K562 (cell line): ENCODE results near the gene KLK1. TPM values are rescaled to one million over a fixed set of nuclear protein-coding genes. Genes with fewer than 3 reads are reported as not detected.
A peak's percentile ranks its signal among the peaks of the same experiment; 100 is the strongest.

Source experiments
- ATAC-seq: fragments of 200-7000 bp; cut with Tn5 transposase; 3 replicates; pipeline ENCODE4 v1.9.1; 2020; ENCODE audit warnings: moderate library complexity
- BruUV-seq: library from RNA; stranded (reverse); fragments of 400-500 nt; replicated peaks from 2 replicates; lab custom pipeline; 2021; lab: Mats Ljungman, UMichigan
- CTCF ChIA-PET: fragments of 300-600 bp; formaldehyde crosslinking; extraction: SDS; loops from one replicate; lab custom pipeline; 2021; ENCODE audit warnings: low intra/inter-chr PET ratio; lab: Yijun Ruan, JAX
- POLR2A ChIA-PET: fragments of 300-600, 350-650 bp; sonication (Branson Sonifier 250); formaldehyde crosslinking; extraction: SDS; loops from one replicate; lab custom pipeline; 2021; ENCODE audit warnings: antibody characterized with exemption, inconsistent platforms; lab: Yijun Ruan, JAX
- DNase-seq, 4 experiments: peaks; one replicate each; pipeline versions ENCODE4 v3.0.0 to v3.0.0-alpha.2; 2011 to 2018; ENCODE audit warnings: low spot score in 3 of 4, mixed read lengths in 3 of 4; ENCODE audit errors: extremely low read depth in 1 of 4
- FAIRE-seq: peaks from 2 replicates; lab custom pipeline; 2011; peaks lifted over from hg19 to GRCh38; lab: Jason Lieb, UNC
- H2AFZ ChIP-seq: 2 replicates; pipeline ENCODE4 v1.6.0; 2011; ENCODE audit warnings: low read depth, low read length, control low read depth, inconsistent platforms
- H3K27ac ChIP-seq: fragments of 200-600 bp; 3 replicates; pipeline ENCODE4 v1.8.0; 2011; ENCODE audit warnings: low read depth, mild to moderate bottlenecking, control low read depth, inconsistent platforms, low read length, moderate library complexity, mixed read lengths; ENCODE audit errors: extremely low read depth
- H3K27me3 ChIP-seq, 2 experiments: fragments of 300-600 bp in 1 of 2; 2 replicates in 1 of 2; 3 replicates in 1 of 2; pipeline versions ENCODE4 v1.6.0 to v1.8.0; 2011; ENCODE audit warnings: inconsistent platforms in 2 of 2, low read length in 2 of 2, mild to moderate bottlenecking in 1 of 2, mixed read lengths in 1 of 2, moderate library complexity in 1 of 2; ENCODE audit not compliant: control insufficient read depth in 2 of 2, insufficient read depth in 2 of 2
- H3K36me3 ChIP-seq: fragments of 300-600 bp; 3 replicates; pipeline ENCODE4 v1.8.0; 2011; ENCODE audit warnings: mild to moderate bottlenecking, low read length, inconsistent platforms; ENCODE audit not compliant: control insufficient read depth, insufficient read depth
- H3K4me1 ChIP-seq, 2 experiments: fragments of 200-600 bp in 1 of 2; replicated peaks in 1 of 2; 2 replicates in 1 of 2; 3 replicates in 1 of 2; pipeline versions ENCODE4 v1.5.1 to v1.8.0; 2011; ENCODE audit warnings: inconsistent platforms in 2 of 2, low read length in 2 of 2, mild to moderate bottlenecking in 1 of 2, mixed read lengths in 1 of 2, moderate library complexity in 1 of 2; ENCODE audit not compliant: control insufficient read depth in 2 of 2, insufficient read depth in 2 of 2
- H3K4me2 ChIP-seq: 2 replicates; pipeline ENCODE4 v1.6.1; 2011; ENCODE audit warnings: low read length, control low read depth, inconsistent platforms, mixed read lengths; ENCODE audit not compliant: insufficient read depth
- H3K4me3 ChIP-seq: fragments of 200-600 bp; sonication (generic), shearing (Covaris generic); 2 replicates; pipeline ENCODE4 v1.5.1; 2016; ENCODE audit warnings: control low read depth, inconsistent platforms
- H3K79me2 ChIP-seq: fragments of 200-600 bp; 3 replicates; pipeline ENCODE4 v1.8.0; 2011; ENCODE audit warnings: low read length, inconsistent platforms; ENCODE audit not compliant: control insufficient read depth, insufficient read depth
- H3K9ac ChIP-seq, 2 experiments: 2 replicates each; pipeline versions ENCODE4 v1.6.0 to v1.6.1; 2011; ENCODE audit warnings: low read depth in 2 of 2, low read length in 2 of 2, control low read depth in 1 of 2, inconsistent platforms in 1 of 2, mild to moderate bottlenecking in 1 of 2, mixed read lengths in 1 of 2; ENCODE audit not compliant: insufficient read depth in 1 of 2
- H3K9me1 ChIP-seq: one replicate; pipeline ENCODE4 v1.6.0; 2011; ENCODE audit warnings: inconsistent platforms, mild to moderate bottlenecking, low read length, moderate library complexity; ENCODE audit not compliant: control insufficient read depth, insufficient read depth
- H3K9me3 ChIP-seq: replicated peaks from 2 replicates; pipeline ENCODE4 v1.5.1; 2011; ENCODE audit warnings: low read depth, low read length, inconsistent platforms; ENCODE audit not compliant: control insufficient read depth, insufficient read depth
- H4K20me1 ChIP-seq: replicated peaks from 2 replicates; pipeline ENCODE4 v1.6.1; 2011; ENCODE audit warnings: low read length, inconsistent platforms, mixed read lengths; ENCODE audit not compliant: control insufficient read depth, insufficient read depth
- HLTF ChIP-seq: fragments of 450-650 bp; IDR thresholded peaks from 2 replicates; pipeline ENCODE4 v1.6.1; 2016
- NCOA6 ChIP-seq: fragments of 450-650 bp; IDR thresholded peaks from 2 replicates; pipeline ENCODE4 v1.6.1; 2017; ENCODE audit warnings: mild to moderate bottlenecking
- NFATC3 ChIP-seq: fragments of 450-650 bp; IDR thresholded peaks from 2 replicates; pipeline ENCODE4 v1.6.1; 2017; ENCODE audit warnings: mild to moderate bottlenecking
- NFRKB ChIP-seq: fragments of 450-650 bp; IDR thresholded peaks from 2 replicates; pipeline ENCODE4 v1.6.1; 2016; ENCODE audit warnings: low read depth
- OTX1 ChIP-seq: fragments of 450-650 bp; formaldehyde crosslinking; IDR thresholded peaks from 2 replicates; pipeline ENCODE4 v1.4.0; 2022; ENCODE audit warnings: mild to moderate bottlenecking
- TCF3 ChIP-seq: sonication (generic); formaldehyde crosslinking; IDR thresholded peaks from 2 replicates; pipeline ENCODE4 v1.4.0; 2020; ENCODE audit warnings: mild to moderate bottlenecking, missing genetic modification reagents
- ZNF717 ChIP-seq: fragments of 250-450 bp; sonication (Bioruptor Pico); IDR thresholded peaks from 2 replicates; pipeline ENCODE4 v1.5.0; 2021
- WGBS: fragments of 100-300 bp; shearing (Covaris generic); methylation state at CpG from one replicate; pipeline ENCODE4 v1.1.6; 2016; ENCODE audit warnings: low coverage, mixed read lengths; ENCODE audit not compliant: insufficient coverage; ENCODE audit errors: missing lambda C conversion rate; 5-methylcytosine and 5-hydroxymethylcytosine counted together
- in situ Hi-C: fragments of 300-500 bp; cut with MboI; formaldehyde crosslinking; loops from 4 replicates; pipeline ENCODE4 v1.15.0; 2018; ENCODE audit warnings: inconsistent platforms, mixed read lengths
- intact Hi-C: fragments of 100-400 bp; cut with micrococcal nuclease; formaldehyde crosslinking; loops from 2 replicates; pipeline ENCODE4 v1.14.2; 2022
- polyA plus RNA-seq, 8 experiments: library from polyadenylated mRNA; depleted of rRNA in 4 of 8; stranded (reverse) in 5 of 8; unstranded in 3 of 8; fragments of >200 nt; fragmentation: Nextera tagmentation in 2 of 8; fragmentation: Illumina TruSeq in 1 of 8; extraction: Ambion mirVana in 2 of 8; extraction: Trizol in 1 of 8; gene quantifications; 2 replicates each; pipeline versions ENCODE4 v1.2.1 to v1.2.3, GENCODE V29; 2011 to 2014; ENCODE audit warnings: inconsistent platforms in 1 of 8, missing spikeins in 1 of 8
- total RNA-seq, 7 experiments: library from RNA; depleted of rRNA in 6 of 7; stranded (reverse); fragments of >200 nt in 6 of 7; fragmentation: Illumina TruSeq in 2 of 7; extraction: Trizol in 2 of 7; gene quantifications; 2 replicates each; pipeline versions ENCODE4 v1.2.1 to v1.2.3, GENCODE V29; 2011 to 2021; ENCODE audit warnings: low replicate concordance in 1 of 7
- TF ChIP-seq, protein P1 (sequence below): fragments of 450-650 bp; formaldehyde crosslinking; IDR thresholded peaks from 2 replicates; pipeline ENCODE4 v1.4.0; 2022; ENCODE audit warnings: missing genetic modification characterization
- TF ChIP-seq, protein P2 (sequence below): IDR thresholded peaks from 2 replicates; pipeline ENCODE4 v1.6.1; 2016; ENCODE audit warnings: missing genetic modification characterization, missing compliant biosample characterization

Gene KLK1
- total and polyA plus RNA-seq, 9 of the 15 experiments (the other 6 are each of a cell fraction or from before 2014, with no cell fraction given): 0.87 to 15.4 (median 9.1) TPM

DNA sequence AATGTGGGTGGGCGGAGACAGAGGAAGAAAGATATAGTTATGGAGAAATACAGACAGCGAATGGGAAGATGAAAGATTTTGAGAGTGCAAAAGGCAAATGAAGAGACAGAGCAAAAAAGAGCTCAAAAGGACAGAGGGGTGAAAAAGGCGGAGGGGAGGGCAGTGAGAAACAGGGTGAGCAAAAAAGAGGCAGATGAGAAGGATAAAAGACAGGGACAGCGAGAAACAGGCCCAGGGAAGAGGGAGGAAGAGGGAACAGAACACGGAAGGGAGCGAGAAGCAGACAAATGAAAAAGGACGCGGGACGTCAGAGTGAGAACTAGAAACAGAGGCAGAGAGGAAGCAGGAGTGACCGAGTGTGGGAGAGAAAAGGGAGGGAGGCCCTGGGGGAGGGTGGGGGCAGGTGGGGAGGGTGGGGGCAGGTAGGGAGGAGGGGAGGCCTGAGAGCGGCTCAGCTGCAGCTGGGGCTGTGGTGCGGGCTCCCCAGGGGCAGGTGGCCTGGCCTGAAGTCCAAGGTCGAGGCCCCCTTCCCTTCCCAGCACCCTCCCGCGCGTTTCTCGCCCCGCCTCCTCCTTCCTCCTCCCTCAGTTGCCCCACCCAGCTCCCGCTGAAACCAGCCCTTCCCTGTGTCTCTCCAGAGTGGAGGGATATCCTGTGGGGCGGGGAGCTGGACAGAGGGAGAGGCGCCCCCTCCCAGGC, 2.9 kb downstream of the KLK1 start:
- DNase-seq (peak; percentile 78 to 87 (median 85)), ATAC-seq (peak; percentile 57), FAIRE-seq (peak; percentile 69)
- Histone ChIP-seq H3K9me3 (no peaks in the 10 kb centered on the region), H3K4me1 (peaks cover 57 to 77% of the 10 kb centered on the region in 2 experiments), H3K9ac (peak overlapping the region; percentile 66 to 83; a peak in 3 of 4 replicates), H2AFZ (peak overlapping the region; percentile 92), H3K4me2 (peak overlapping the region; percentile 79), H3K79me2 (0 out of 3 replicates have a peak, but pooled peaks cover 6% of the 10 kb centered on the region), H3K4me3 (peak overlapping the region; percentile 25; the same call in 1 of the 2 replicates), H3K36me3 (no peaks in the 10 kb centered on the region), H3K27ac (peak overlapping the region; percentile 74), H3K27me3 (no peaks in the 10 kb centered on the region), H4K20me1 (no peaks in the 10 kb centered on the region), H3K9me1 (peaks cover 2% of the 10 kb centered on the region)
- 4% methylated on average over 9 of the region's 21 CpGs for WGBS
- in situ Hi-C loops: no loop called here
- POLR2A ChIA-PET: interaction anchor here (0.6 to 8.6 kb wide), 9 partner anchors 9 to 89 kb away, joined by 3 to 70 read pairs (median 3); partner anchors contain the start of gene KLK15
- intact Hi-C loops: no loop called here
- no TSS peak for BruUV-seq
- CTCF ChIA-PET: no interaction called here
- 0 out of 2 replicates have a peak, but pooled peaks have one; percentile 61 for TF ChIP-seq NFRKB
- no peak for TF ChIP-seq TCF3 (CRISPR knock-in tag)
- peak; percentile 51; the same call in 1 of the 2 replicates for TF ChIP-seq OTX1
- TF ChIP-seq NCOA6: no peak
- 0 out of 2 replicates have a peak, but pooled peaks have one; percentile 33 for TF ChIP-seq NFATC3
- TF ChIP-seq, protein P1, sequence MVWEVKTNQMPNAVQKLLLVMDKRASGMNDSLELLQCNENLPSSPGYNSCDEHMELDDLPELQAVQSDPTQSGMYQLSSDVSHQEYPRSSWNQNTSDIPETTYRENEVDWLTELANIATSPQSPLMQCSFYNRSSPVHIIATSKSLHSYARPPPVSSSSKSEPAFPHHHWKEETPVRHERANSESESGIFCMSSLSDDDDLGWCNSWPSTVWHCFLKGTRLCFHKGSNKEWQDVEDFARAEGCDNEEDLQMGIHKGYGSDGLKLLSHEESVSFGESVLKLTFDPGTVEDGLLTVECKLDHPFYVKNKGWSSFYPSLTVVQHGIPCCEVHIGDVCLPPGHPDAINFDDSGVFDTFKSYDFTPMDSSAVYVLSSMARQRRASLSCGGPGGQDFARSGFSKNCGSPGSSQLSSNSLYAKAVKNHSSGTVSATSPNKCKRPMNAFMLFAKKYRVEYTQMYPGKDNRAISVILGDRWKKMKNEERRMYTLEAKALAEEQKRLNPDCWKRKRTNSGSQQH: 0 out of 2 replicates have a peak, but pooled peaks have one; percentile 73
- peak; percentile 86; the same call in 1 of the 2 replicates for TF ChIP-seq HLTF
- TF ChIP-seq ZNF717 (CRISPR knock-in tag): no peak
- TF ChIP-seq, protein P2, sequence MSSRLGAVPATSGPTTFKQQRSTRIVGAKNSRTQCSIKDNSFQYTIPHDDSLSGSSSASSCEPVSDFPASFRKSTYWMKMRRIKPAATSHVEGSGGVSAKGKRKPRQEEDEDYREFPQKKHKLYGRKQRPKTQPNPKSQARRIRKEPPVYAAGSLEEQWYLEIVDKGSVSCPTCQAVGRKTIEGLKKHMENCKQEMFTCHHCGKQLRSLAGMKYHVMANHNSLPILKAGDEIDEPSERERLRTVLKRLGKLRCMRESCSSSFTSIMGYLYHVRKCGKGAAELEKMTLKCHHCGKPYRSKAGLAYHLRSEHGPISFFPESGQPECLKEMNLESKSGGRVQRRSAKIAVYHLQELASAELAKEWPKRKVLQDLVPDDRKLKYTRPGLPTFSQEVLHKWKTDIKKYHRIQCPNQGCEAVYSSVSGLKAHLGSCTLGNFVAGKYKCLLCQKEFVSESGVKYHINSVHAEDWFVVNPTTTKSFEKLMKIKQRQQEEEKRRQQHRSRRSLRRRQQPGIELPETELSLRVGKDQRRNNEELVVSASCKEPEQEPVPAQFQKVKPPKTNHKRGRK (tag): peak; percentile 94
